NT2/D1 (cell line): ENCODE results near the gene ENTPD2.

Experiments used
- YY1 ChIP-seq: IDR thresholded peaks from 2 replicates; pipeline ENCODE4 v1.6.1; 2011; ENCODE audit not compliant: insufficient read length, insufficient read depth
- ZNF274 ChIP-seq: IDR thresholded peaks from 2 replicates; pipeline ENCODE4 v1.6.1; 2011; ENCODE audit warnings: mild to moderate bottlenecking, low read depth, low read length

GRCh38 chr9:137050570-137050969, 3.3 kb downstream of the ENTPD2 start:
- TF ChIP-seq ZNF274 (no peak), YY1 (no peak)
